Measurements from ENCODE around the gene TMEM196.

The TMEM196 gene

GRCh38 chr7:19798986-19799385 is 25.6 kb upstream of the TMEM196 start:
- Histone ChIP-seq H3K4me1 (ENCODE audit: insufficient read depth, poor library complexity, severe bottlenecking) (no peaks in the 10 kb centered on the region), H3K9me3 (ENCODE audit: severe bottlenecking) (no peaks in the 10 kb centered on the region), H3K36me3 (ENCODE audit: low read depth) (no peaks in the 10 kb centered on the region), H3K4me3 (ENCODE audit: severe bottlenecking) (no peak overlapping the region), H3K27ac (ENCODE audit: poor library complexity, severe bottlenecking) (no peak overlapping the region), H3K27me3 (ENCODE audit: insufficient read depth, poor library complexity, severe bottlenecking) (no peaks in the 10 kb centered on the region)
- no peak for ATAC-seq (ENCODE audit: low read depth)
- no peak for TF ChIP-seq CTCF (IDR thresholded peaks at IDR 0.05; ENCODE audit: poor library complexity, severe bottlenecking)
- DNase-seq (ENCODE audit: low spot score), result no peak

GRCh38 chr7:19783541-19783940 is 10.1 kb upstream of the TMEM196 start:
- DNase-seq (ENCODE audit: low spot score) (no peak), ATAC-seq (ENCODE audit: low read depth) (no peak)
- H3K4me1 ChIP-seq (ENCODE audit: insufficient read depth, poor library complexity, severe bottlenecking), result no peaks in the 10 kb centered on the region
- H3K27me3 ChIP-seq (ENCODE audit: insufficient read depth, poor library complexity, severe bottlenecking), result no peaks in the 10 kb centered on the region
- no peak overlapping the region for H3K27ac ChIP-seq (ENCODE audit: poor library complexity, severe bottlenecking)
- H3K36me3 ChIP-seq (ENCODE audit: low read depth), result no peaks in the 10 kb centered on the region
- H3K9me3 ChIP-seq (ENCODE audit: severe bottlenecking), result no peaks in the 10 kb centered on the region
- no peak overlapping the region for H3K4me3 ChIP-seq (ENCODE audit: severe bottlenecking)
- TF ChIP-seq CTCF (IDR thresholded peaks at IDR 0.05; ENCODE audit: poor library complexity, severe bottlenecking), result no peak

GRCh38 chr7:19776981-19777380 is 3.6 kb upstream of the TMEM196 start:
- no peaks in the 10 kb centered on the region for H3K36me3 ChIP-seq (ENCODE audit: low read depth)
- H3K4me3 ChIP-seq (ENCODE audit: severe bottlenecking), result no peak overlapping the region
- no peak for TF ChIP-seq CTCF (IDR thresholded peaks at IDR 0.05; ENCODE audit: poor library complexity, severe bottlenecking)
- no peaks in the 10 kb centered on the region for H3K4me1 ChIP-seq (ENCODE audit: insufficient read depth, poor library complexity, severe bottlenecking)
- DNase-seq (ENCODE audit: low spot score), result no peak
- H3K27ac ChIP-seq (ENCODE audit: poor library complexity, severe bottlenecking), result no peak overlapping the region
- no peaks in the 10 kb centered on the region for H3K27me3 ChIP-seq (ENCODE audit: insufficient read depth, poor library complexity, severe bottlenecking)
- ATAC-seq (ENCODE audit: low read depth), result no peak
- H3K9me3 ChIP-seq (ENCODE audit: severe bottlenecking), result no peaks in the 10 kb centered on the region

- H3K27me3 ChIP-seq (ENCODE audit: insufficient read depth, poor library complexity, severe bottlenecking), result peaks cover 4% of the 10 kb centered on the region
- H3K4me3 ChIP-seq (ENCODE audit: severe bottlenecking), result no peak overlapping the region
- H3K4me1 ChIP-seq (ENCODE audit: insufficient read depth, poor library complexity, severe bottlenecking), result no peaks in the 10 kb centered on the region
- no peak for ATAC-seq (ENCODE audit: low read depth)
- no peak overlapping the region for H3K27ac ChIP-seq (ENCODE audit: poor library complexity, severe bottlenecking)
- no peak for TF ChIP-seq CTCF (IDR thresholded peaks at IDR 0.05; ENCODE audit: poor library complexity, severe bottlenecking)
- no peaks in the 10 kb centered on the region for H3K9me3 ChIP-seq (ENCODE audit: severe bottlenecking)
- H3K36me3 ChIP-seq (ENCODE audit: low read depth), result no peaks in the 10 kb centered on the region
- no peak for DNase-seq (ENCODE audit: low spot score)
Measured at GRCh38 chr7:19775578-19775977, 2.2 kb upstream of the TMEM196 start.

- Histone ChIP-seq H3K9me3 (ENCODE audit: severe bottlenecking) (no peaks in the 10 kb centered on the region), H3K27me3 (ENCODE audit: insufficient read depth, poor library complexity, severe bottlenecking) (peaks cover 4% of the 10 kb centered on the region), H3K4me3 (ENCODE audit: severe bottlenecking) (peak overlapping the region; percentile 20), H3K4me1 (ENCODE audit: insufficient read depth, poor library complexity, severe bottlenecking) (no peaks in the 10 kb centered on the region), H3K36me3 (ENCODE audit: low read depth) (no peaks in the 10 kb centered on the region), H3K27ac (ENCODE audit: poor library complexity, severe bottlenecking) (no peak overlapping the region)
- no peak for DNase-seq (ENCODE audit: low spot score)
- TF ChIP-seq CTCF (IDR thresholded peaks at IDR 0.05; ENCODE audit: poor library complexity, severe bottlenecking), result no peak
- peak; percentile 76 for ATAC-seq (ENCODE audit: low read depth)
Measured at GRCh38 chr7:19772306-19772705, 1.1 kb downstream of the TMEM196 start.

Data from RWPE2 (cell line).